WI38 (cell line): ENCODE measurements around the gene WDR55.
A peak's percentile ranks its signal among the peaks of the same experiment; 100 is the strongest.

Source experiments
- H3K4me3 ChIP-seq: 2 replicates; pipeline ENCODE4 v1.5.1; 2011; ENCODE audit warnings: low read depth, mild to moderate bottlenecking, control low read depth, low read length
- TF ChIP-seq, protein P1 (sequence below): IDR thresholded peaks from 2 replicates; pipeline ENCODE4 v1.5.1; 2012; ENCODE audit warnings: low read depth, mild to moderate bottlenecking, control low read depth, low read length

The WDR55 gene

GRCh38 chr5:140631831-140632365 lies 32.8 kb upstream of the WDR55 start:
- TF ChIP-seq, protein P1, sequence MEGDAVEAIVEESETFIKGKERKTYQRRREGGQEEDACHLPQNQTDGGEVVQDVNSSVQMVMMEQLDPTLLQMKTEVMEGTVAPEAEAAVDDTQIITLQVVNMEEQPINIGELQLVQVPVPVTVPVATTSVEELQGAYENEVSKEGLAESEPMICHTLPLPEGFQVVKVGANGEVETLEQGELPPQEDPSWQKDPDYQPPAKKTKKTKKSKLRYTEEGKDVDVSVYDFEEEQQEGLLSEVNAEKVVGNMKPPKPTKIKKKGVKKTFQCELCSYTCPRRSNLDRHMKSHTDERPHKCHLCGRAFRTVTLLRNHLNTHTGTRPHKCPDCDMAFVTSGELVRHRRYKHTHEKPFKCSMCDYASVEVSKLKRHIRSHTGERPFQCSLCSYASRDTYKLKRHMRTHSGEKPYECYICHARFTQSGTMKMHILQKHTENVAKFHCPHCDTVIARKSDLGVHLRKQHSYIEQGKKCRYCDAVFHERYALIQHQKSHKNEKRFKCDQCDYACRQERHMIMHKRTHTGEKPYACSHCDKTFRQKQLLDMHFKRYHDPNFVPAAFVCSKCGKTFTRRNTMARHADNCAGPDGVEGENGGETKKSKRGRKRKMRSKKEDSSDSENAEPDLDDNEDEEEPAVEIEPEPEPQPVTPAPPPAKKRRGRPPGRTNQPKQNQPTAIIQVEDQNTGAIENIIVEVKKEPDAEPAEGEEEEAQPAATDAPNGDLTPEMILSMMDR: no peak
- H3K4me3 ChIP-seq: peak overlapping the region; percentile 54

DNA sequence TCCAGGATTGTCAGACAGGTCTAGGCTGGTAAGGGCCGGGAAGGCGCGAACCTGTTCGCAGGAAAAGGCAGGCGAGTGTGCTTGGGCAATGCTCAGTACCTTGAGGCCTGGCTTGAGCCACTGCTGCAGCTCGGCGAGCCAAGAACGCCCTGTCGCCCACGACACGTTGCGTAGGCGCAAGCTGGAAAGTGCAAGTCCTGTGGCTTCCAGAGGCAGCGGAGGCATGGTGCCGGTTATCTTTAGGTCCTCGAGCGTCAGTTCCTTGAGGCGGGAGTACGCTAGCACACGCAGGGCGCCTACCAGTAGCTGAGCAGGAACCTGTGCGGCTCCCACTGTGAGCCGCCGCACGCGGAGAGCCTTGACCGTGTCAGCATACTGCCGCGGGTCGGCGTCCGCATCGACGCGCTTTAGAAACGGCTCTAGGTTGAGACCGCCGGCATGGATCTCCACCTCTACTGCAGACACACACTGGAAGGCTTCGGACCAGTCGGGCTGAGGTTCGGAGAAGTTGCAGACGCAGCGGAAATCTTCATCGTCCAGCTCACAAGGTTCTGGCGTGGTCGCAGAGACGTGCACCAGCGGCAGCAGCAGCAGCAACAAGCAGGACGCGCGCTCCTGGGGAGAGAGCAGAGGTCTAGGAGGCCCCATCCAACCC lies 32.2 kb upstream of the WDR55 start:
- peak overlapping the region; percentile 54 for H3K4me3 ChIP-seq
- TF ChIP-seq, protein P1: no peak

DNA sequence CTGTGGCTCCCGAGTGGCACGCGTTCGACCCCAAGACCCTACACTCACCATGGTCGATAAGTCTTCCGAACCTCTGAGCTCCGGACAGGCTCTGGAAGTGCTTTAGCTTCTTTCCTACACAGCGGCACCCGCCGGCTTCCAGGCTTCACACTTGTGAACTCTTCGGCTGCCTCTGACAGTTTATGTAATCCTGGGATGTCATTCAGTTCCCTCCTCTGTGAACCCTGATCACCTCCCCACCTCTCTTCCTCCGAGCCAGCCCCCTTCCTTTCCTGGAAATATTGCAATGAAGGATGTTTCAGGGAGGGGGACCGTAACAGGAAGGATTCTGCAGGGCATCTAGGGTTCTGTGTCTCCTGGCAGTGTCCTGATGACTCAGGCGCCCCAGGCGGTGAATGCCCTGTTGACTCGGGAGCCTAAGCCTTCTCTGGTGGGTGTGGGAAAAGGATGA lies 31.7 kb upstream of the WDR55 start, which contains the start of gene CD14:
CD14 (minus strand) TSS at position 155 of the 451 bp plus-strand sequence; CDS start at position 51, 104 bp downstream.
- TF ChIP-seq, protein P1: no peak
- H3K4me3 ChIP-seq: peak within 1 kb of the TSS; percentile 54

DNA sequence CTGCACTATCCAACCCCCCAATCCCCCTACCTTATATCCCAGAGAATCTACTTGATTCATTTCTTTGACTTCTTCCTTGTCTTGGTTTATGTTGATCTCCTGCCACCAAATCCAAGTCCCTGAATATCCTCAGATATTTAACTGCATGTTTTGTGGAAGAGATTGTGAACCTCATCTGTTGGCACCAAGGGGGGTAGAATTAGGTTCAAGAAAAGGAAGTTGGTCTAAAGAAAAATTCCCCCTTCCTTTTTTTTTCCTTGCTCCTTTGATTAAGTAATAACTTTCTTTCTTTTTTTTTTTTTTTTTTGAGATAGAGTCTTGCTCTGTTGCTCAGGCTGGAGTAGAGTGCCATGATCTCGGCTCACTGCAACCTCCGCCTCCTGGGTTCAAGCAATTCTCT lies 31.2 kb upstream of the WDR55 start:
- no peak overlapping the region for H3K4me3 ChIP-seq
- TF ChIP-seq, protein P1: no peak

DNA sequence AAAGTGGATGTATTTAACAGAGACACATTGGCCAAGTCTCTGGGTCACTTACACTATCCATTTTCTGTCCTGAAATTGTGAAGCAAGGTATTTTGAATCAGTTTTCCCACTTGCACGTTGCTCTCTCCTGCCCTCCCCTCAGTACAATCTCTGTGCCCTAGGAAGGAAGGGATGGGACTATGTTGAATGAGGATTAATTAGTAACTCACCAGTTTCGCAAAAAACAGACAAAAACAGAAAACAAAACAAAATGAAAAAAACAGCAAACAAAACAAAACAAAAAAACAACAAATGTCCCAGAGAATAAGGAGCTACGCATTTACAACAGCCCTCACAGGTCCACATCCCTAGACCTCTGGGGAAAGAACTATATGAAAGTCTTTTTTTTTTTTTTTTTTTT lies 30.6 kb upstream of the WDR55 start:
- H3K4me3 ChIP-seq: no peak overlapping the region
- TF ChIP-seq, protein P1: no peak

DNA sequence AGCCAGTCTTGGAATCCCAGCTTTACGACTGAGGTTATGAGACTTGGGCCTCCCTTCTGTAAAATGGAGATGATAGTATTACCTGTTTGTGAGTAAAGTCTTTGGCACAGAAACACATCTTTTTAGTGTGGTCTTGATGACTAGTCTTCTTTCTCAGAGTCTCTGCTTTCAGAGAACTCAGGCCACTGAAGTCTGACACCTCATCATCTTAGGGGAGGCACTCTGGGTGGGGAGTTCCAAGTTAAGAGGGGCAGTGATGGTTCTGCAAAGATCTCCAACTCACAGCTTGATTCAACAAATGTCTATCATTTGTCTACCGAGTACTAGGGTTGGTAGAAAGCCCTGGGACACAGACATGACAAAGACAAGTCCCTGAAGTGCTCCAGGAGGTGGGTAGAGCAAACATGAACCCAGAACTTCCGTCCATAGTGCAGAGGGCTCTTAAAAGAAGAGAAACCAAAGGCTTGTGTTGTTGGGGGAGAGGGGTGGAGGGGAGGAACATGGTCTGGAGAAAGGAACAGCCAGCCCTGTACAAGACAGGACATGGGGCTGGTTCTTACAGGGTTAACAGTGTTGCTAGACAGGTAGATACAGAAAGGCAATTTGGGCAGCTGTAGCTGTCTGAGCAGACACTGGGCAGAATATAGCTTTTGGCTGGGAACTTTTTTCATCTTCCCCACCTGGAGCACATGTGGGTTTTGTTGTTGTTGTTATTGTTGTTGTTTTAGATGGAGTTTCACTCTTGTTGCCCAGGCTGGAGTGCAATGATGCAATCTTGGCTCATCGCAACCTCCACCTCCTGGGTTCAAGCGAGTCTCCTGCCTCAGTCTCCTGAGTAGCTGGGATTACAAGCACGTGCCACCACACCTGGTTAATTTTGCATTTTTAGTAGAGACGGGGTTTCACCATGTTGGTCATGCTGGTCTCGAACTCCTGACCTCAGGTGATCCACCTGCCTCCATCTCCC lies 29.1 kb upstream of the WDR55 start:
- TF ChIP-seq, protein P1: no peak
- no peak overlapping the region for H3K4me3 ChIP-seq
